ENCODE measurements around the gene PI4KA. TPM values are rescaled to one million over a fixed set of nuclear protein-coding genes. Genes with fewer than 3 reads are reported as not detected.
"Not testable (repeated sequence)": the region's sequence is repeated elsewhere in the genome, so short reads cannot be mapped to it uniquely, and the experiment has no call there.

PI4KA gene
- total RNA-seq (100 to 1,000 TPM; 148 to 158 TPM), polyA plus RNA-seq (10 to 100 TPM; 34.4 to 69.6 (median 50.0) TPM), total RNA-seq (118 to 298 (median 210) reads per million in 6 experiments)

- POLR2A ChIA-PET, result interaction anchor here (0.7 kb wide), 1 partner anchor 58 kb away, joined by 3 read pairs; the partner anchor contains the start of gene CRKL
- no peaks in the 10 kb centered on the region for H3K9me3 Mint-ChIP-seq
Measured at GRCh38 chr22:20858615-20859416, at the start of gene PI4KA, which contains the start of gene SNAP29. PI4KA (minus strand) TSS chr22:20858811; CDS start chr22:20858725, 86 bp downstream. SNAP29 (plus strand) TSS chr22:20859007; CDS start chr22:20859111, 104 bp downstream.

GRCh38 chr22:20906387-20906767 lies 47.8 kb upstream of the PI4KA start:
- POLR2A ChIA-PET, result interaction anchor here (0.7 kb wide), 1 partner anchor 8 kb away, joined by 3 read pairs; no protein-coding TSS in a partner anchor
- Mint-ChIP-seq H3K36me3 (no peaks in the 10 kb centered on the region), H3K4me3 (no peak overlapping the region), H3K27me3 (no peaks in the 10 kb centered on the region), H3K27ac (no peak overlapping the region), H3K9me3 (no peaks in the 10 kb centered on the region), H3K4me1 (peaks cover 0 to 7% (median 2%) of the 10 kb centered on the region in 4 donors)
- DNase-seq, result no peak
- ATAC-seq, result no peak

More at GRCh38 chr22:20858615-20859416, at the start of gene PI4KA, which contains the start of gene SNAP29:
- peak; percentile 93 to 99 (median 96) for DNase-seq
- H3K4me1 Mint-ChIP-seq, result peaks cover 33 to 76% (median 68%) of the 10 kb centered on the region in 4 donors
- H3K27me3 Mint-ChIP-seq, result no peaks in the 10 kb centered on the region
- H3K36me3 Mint-ChIP-seq, result peaks cover 0 to 16% (median 1%) of the 10 kb centered on the region in 3 donors
- peak within 1 kb of the TSS; percentile 68 to 95 (median 90) for H3K27ac Mint-ChIP-seq
- ATAC-seq, result peak; percentile 88 to 91
- peak within 1 kb of the TSS; percentile 87 to 96 (median 92) for H3K4me3 Mint-ChIP-seq

GRCh38 chr22:20905415-20906386 lies 47.1 kb upstream of the PI4KA start:
- Mint-ChIP-seq H3K9me3 (no peaks in the 10 kb centered on the region), H3K27ac (no peak overlapping the region), H3K4me1 (peaks cover 0 to 7% (median 2%) of the 10 kb centered on the region in 4 donors), H3K4me3 (no peak overlapping the region), H3K27me3 (no peaks in the 10 kb centered on the region), H3K36me3 (no peaks in the 10 kb centered on the region)
- DNase-seq (no peak), ATAC-seq (no peak)
- POLR2A ChIA-PET, result no interaction called here

- Mint-ChIP-seq H3K27ac (no peak overlapping the region), H3K4me3 (no peak overlapping the region), H3K4me1 (peaks cover 0 to 2% (median under 1%) of the 10 kb centered on the region in 4 donors), H3K36me3 (no peaks in the 10 kb centered on the region), H3K9me3 (no peaks in the 10 kb centered on the region), H3K27me3 (no peaks in the 10 kb centered on the region)
- ATAC-seq (no peak), DNase-seq (no peak)
- POLR2A ChIA-PET, result no interaction called here
Measured at GRCh38 chr22:20904980-20905355, 46.4 kb upstream of the PI4KA start.

- H3K9me3 Mint-ChIP-seq, result no peaks in the 10 kb centered on the region
- no peaks in the 10 kb centered on the region for H3K4me1 Mint-ChIP-seq
- ATAC-seq, result no peak
- H3K4me3 Mint-ChIP-seq, result no peak overlapping the region
- H3K36me3 Mint-ChIP-seq, result no peaks in the 10 kb centered on the region
- H3K27ac Mint-ChIP-seq, result no peak overlapping the region
- DNase-seq, result no peak
- no peaks in the 10 kb centered on the region for H3K27me3 Mint-ChIP-seq
- POLR2A ChIA-PET, result no interaction called here
Measured at GRCh38 chr22:20904008-20904979, 45.7 kb upstream of the PI4KA start.

- POLR2A ChIA-PET, result no interaction called here
- Mint-ChIP-seq H3K27me3 (no peaks in the 10 kb centered on the region), H3K36me3 (no peaks in the 10 kb centered on the region), H3K4me3 (no peak overlapping the region), H3K27ac (no peak overlapping the region), H3K9me3 (no peaks in the 10 kb centered on the region), H3K4me1 (no peaks in the 10 kb centered on the region)
- ATAC-seq (no peak), DNase-seq (no peak)
Measured at GRCh38 chr22:20903093-20903492, 44.5 kb upstream of the PI4KA start.

- POLR2A ChIA-PET, result interaction anchor here (0.7 kb wide), 1 partner anchor 131 kb away, joined by 4 read pairs; the partner anchor contains the start of gene SLC7A4
- not testable (repeated sequence) for H3K27me3 Mint-ChIP-seq, H3K4me3 Mint-ChIP-seq, H3K27ac Mint-ChIP-seq, DNase-seq, H3K36me3 Mint-ChIP-seq, H3K9me3 Mint-ChIP-seq, ATAC-seq, H3K4me1 Mint-ChIP-seq
Measured at GRCh38 chr22:20901093-20902033, 42.8 kb upstream of the PI4KA start.

- no peak for DNase-seq
- H3K9me3 Mint-ChIP-seq, result no peaks in the 10 kb centered on the region
- H3K27me3 Mint-ChIP-seq, result peaks cover 0 to 4% (median 0%) of the 10 kb centered on the region in 5 donors
- no peak for ATAC-seq
- no peaks in the 10 kb centered on the region for H3K36me3 Mint-ChIP-seq
- peak overlapping the region in 1 of 10 donors; percentile 27 for H3K27ac Mint-ChIP-seq
- H3K4me1 Mint-ChIP-seq, result peaks cover 0 to 1% (median 0%) of the 10 kb centered on the region in 4 donors
- no peak overlapping the region for H3K4me3 Mint-ChIP-seq
- POLR2A ChIA-PET, result interaction anchor here (0.7 kb wide), 1 partner anchor 90 kb away, joined by 3 read pairs; no protein-coding TSS in a partner anchor
Measured at GRCh38 chr22:20899827-20900423, 41.3 kb upstream of the PI4KA start.

GRCh38 chr22:20897737-20898136 lies 39.1 kb upstream of the PI4KA start:
- H3K9me3 Mint-ChIP-seq, H3K4me3 Mint-ChIP-seq, H3K27me3 Mint-ChIP-seq, H3K36me3 Mint-ChIP-seq, H3K4me1 Mint-ChIP-seq, ATAC-seq, DNase-seq, H3K27ac Mint-ChIP-seq: not testable (repeated sequence)
- POLR2A ChIA-PET, result interaction anchor here (1.2 kb wide), 1 partner anchor 9 kb away, joined by 3 read pairs; no protein-coding TSS in a partner anchor

- POLR2A ChIA-PET, result interaction anchor here (0.5 to 0.7 kb wide), 3 partner anchors 37 to 186 kb away, joined by 3 to 4 read pairs (median 4); no protein-coding TSS in a partner anchor
- H3K27me3 Mint-ChIP-seq, result peaks cover 0 to 4% (median 2%) of the 10 kb centered on the region in 5 donors
- no peak overlapping the region for H3K4me3 Mint-ChIP-seq
Measured at GRCh38 chr22:20890975-20891374, 32.4 kb upstream of the PI4KA start.

More at GRCh38 chr22:20890975-20891374, 32.4 kb upstream of the PI4KA start:
- DNase-seq, result no peak
- Mint-ChIP-seq H3K36me3 (peaks cover 0 to 32% (median 5%) of the 10 kb centered on the region in 3 donors), H3K27ac (no peak overlapping the region), H3K9me3 (no peaks in the 10 kb centered on the region), H3K4me1 (no peaks in the 10 kb centered on the region)
- ATAC-seq, result no peak
